Measurements from ENCODE around the gene FXYD4. TPM values are rescaled to one million over a fixed set of nuclear protein-coding genes. Genes with fewer than 3 reads are reported as not detected.
A peak's percentile ranks its signal among the peaks of the same experiment; 100 is the strongest.
"Not testable (repeated sequence)": the region's sequence is repeated elsewhere in the genome, so short reads cannot be mapped to it uniquely, and the experiment has no call there.

The FXYD4 gene
- total RNA-seq, 4 donors from 2014 or later, result not detected

DNA sequence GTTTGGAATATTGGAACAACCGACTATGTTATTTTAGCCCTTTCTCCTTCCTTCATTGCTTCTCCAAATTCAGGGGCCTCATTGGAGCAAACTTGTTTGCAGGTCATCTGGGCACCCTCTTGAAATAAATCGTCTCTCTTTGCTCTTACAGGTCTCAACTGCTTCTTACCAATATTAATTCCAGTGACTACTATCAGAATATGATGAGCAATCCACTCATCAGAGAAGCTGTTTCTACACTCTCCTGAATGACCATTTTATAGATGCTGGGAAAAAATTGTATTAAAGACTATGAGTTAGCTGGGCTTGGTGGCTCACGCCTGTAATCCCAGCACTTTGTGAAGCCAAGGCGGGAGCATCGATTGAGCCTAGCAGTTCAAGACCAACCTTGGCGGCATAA, 50.1 kb downstream of the FXYD4 start:
- no peak for DNase-seq (ENCODE audit: low spot score in 2 of 2)
- 77 to 78% methylated on average over 6 of the region's 6 CpGs for WGBS, 2 donors
- Histone ChIP-seq H3K27ac (peak overlapping the region; percentile 95 to 98 (median 98)), H3K36me3 (no peaks in the 10 kb centered on the region), H3K4me1 (peaks cover 0 to 27% (median 7%) of the 10 kb centered on the region in 4 donors), H3K27me3 (no peaks in the 10 kb centered on the region), H3K4me3 (peak overlapping the region in 2 of 4 donors; percentile 53 to 70), H3K9me3 (no peaks in the 10 kb centered on the region)
- TF ChIP-seq EP300 (IDR thresholded peaks at IDR 0.05), result no peak
- TF ChIP-seq POLR2A (IDR thresholded peaks at IDR 0.05), result no peak
- TF ChIP-seq, protein P1, sequence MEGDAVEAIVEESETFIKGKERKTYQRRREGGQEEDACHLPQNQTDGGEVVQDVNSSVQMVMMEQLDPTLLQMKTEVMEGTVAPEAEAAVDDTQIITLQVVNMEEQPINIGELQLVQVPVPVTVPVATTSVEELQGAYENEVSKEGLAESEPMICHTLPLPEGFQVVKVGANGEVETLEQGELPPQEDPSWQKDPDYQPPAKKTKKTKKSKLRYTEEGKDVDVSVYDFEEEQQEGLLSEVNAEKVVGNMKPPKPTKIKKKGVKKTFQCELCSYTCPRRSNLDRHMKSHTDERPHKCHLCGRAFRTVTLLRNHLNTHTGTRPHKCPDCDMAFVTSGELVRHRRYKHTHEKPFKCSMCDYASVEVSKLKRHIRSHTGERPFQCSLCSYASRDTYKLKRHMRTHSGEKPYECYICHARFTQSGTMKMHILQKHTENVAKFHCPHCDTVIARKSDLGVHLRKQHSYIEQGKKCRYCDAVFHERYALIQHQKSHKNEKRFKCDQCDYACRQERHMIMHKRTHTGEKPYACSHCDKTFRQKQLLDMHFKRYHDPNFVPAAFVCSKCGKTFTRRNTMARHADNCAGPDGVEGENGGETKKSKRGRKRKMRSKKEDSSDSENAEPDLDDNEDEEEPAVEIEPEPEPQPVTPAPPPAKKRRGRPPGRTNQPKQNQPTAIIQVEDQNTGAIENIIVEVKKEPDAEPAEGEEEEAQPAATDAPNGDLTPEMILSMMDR (IDR thresholded peaks at IDR 0.05), result no peak

DNA sequence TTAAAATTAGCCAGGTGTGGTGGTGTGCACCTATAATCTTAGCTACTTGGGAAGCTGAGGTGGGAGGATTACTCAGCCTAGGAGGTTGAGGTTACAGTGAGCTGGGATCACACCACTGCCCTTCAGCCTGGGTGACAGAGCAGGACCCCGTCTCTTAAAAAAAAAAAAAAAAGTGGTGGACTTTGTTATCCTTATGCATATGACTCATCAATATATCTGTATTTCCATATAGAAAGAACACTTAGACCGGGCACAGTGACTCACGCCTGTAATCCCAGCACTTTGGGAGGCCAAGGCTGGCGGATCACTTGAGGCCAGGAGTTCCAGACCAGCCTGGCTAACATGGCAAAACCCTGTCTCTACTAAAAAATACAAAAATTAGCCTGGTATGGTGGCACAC, 50.5 kb downstream of the FXYD4 start:
- peak overlapping the region in 3 of 4 donors; percentile 95 to 98 (median 97) for H3K27ac ChIP-seq
- H3K4me1 ChIP-seq, result peaks cover 0 to 27% (median 7%) of the 10 kb centered on the region in 4 donors
- not testable (repeated sequence) for H3K4me3 ChIP-seq; H3K9me3 ChIP-seq; DNase-seq (ENCODE audit: low spot score in 2 of 2); H3K36me3 ChIP-seq; H3K27me3 ChIP-seq
- WGBS, 2 donors, result 92% methylated on average over 4 of the region's 4 CpGs

DNA sequence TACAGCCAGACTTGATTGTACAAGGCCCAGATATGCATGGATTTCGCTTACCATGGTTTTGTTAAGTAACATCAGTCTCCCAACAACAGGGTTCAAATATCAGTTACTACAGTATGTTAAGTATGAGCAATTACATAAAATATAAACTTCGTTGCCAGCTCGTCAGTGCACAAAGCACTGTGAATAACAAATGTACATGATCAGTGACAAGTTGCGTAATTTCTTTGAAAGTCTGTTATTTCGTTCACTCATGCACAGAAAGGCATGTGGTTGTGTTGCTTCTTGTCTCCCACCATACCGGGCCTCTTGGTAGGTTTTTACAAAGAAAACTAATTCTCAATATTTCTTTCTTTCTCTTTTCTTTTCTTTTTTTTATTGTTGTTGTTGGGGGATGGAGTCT, 53.0 kb downstream of the FXYD4 start:
- WGBS, 2 donors, result 82 to 88% methylated on average over 6 of the region's 6 CpGs
- Histone ChIP-seq H3K27me3 (no peaks in the 10 kb centered on the region), H3K4me3 (no peak overlapping the region), H3K27ac (peak overlapping the region in 1 of 4 donors; percentile 75), H3K9me3 (no peaks in the 10 kb centered on the region), H3K4me1 (peaks cover 0 to 20% (median 7%) of the 10 kb centered on the region in 4 donors), H3K36me3 (no peaks in the 10 kb centered on the region)
- TF ChIP-seq POLR2A (IDR thresholded peaks at IDR 0.05), result no peak
- TF ChIP-seq EP300 (IDR thresholded peaks at IDR 0.05), result no peak
- TF ChIP-seq, protein P1 (IDR thresholded peaks at IDR 0.05), result no peak
- DNase-seq (ENCODE audit: low spot score in 2 of 2), result no peak

Small RNA genes within 50 kb of the gene (small RNA-seq; reads per million reads assigned to genes)
- gene RNU6ATAC11P (not detected), gene SNORD3J (not detected)

Other genes starting within 250 kb of the FXYD4 start
- gene CSGALNACT2, start 233.2 kb upstream of the FXYD4 start, total RNA-seq, result 10 to 100 TPM; 29.1 to 43.3 (median 34.7) TPM
- 10 to 100 TPM in 3 of 4 donors, 1 to 10 TPM in 1; 7.5 to 39.0 (median 13.1) TPM for gene RASGEF1A, start 104.6 kb upstream of the FXYD4 start, total RNA-seq
- gene HNRNPF, start 37.5 kb downstream of the FXYD4 start, total RNA-seq, result 100 to 1,000 TPM; 112 to 136 (median 134) TPM
- gene ZNF487, start 65.5 kb downstream of the FXYD4 start, total RNA-seq, result 10 to 100 TPM in 3 of 4 donors, 1 to 10 TPM in 1; 7.3 to 23.7 (median 18.3) TPM
- 1 to 10 TPM; 3.1 to 6.5 (median 4.2) TPM for gene ZNF239, start 203.0 kb downstream of the FXYD4 start, total RNA-seq
- gene ZNF485, start 234.8 kb downstream of the FXYD4 start, total RNA-seq, result 1 to 10 TPM; 2.4 to 9.6 (median 6.9) TPM